GM12878 (cell line): ENCODE data around the gene LGMN. TPM values are rescaled to one million over a fixed set of nuclear protein-coding genes. Genes with fewer than 3 reads are reported as not detected.

ENCODE experiments used
- ATAC-seq: fragments of 200-7000 bp; cut with Tn5 transposase; 3 replicates; pipeline ENCODE4 v1.9.1; 2020; ENCODE audit warnings: mild to moderate bottlenecking, moderate library complexity
- BruUV-seq: library from RNA; stranded (reverse); fragments of 400-500 nt; replicated peaks from 2 replicates; lab custom pipeline; 2021; lab: Mats Ljungman, UMichigan
- CTCF ChIA-PET: fragments of 300-600 bp; sonication (Branson Sonifier 250); formaldehyde crosslinking; extraction: SDS; loops from one replicate; lab custom pipeline; 2021; ENCODE audit warnings: inconsistent platforms; lab: Yijun Ruan, JAX
- POLR2A ChIA-PET: fragments of 350-600 bp; formaldehyde crosslinking; extraction: SDS; loops from one replicate; lab custom pipeline; 2021; ENCODE audit warnings: inconsistent platforms; lab: Charles Lee
- RAD21 ChIA-PET: fragments of 300-600 bp; sonication (Branson Sonifier 250); formaldehyde crosslinking; loops from one replicate; lab custom pipeline; 2023; ENCODE audit warnings: antibody characterized with exemption; ENCODE audit not compliant: unreplicated experiment; lab: Charles Lee
- SMC1A ChIA-PET: fragments of 300-600 bp; sonication (Branson Sonifier 250); formaldehyde crosslinking; loops from one replicate; lab custom pipeline; 2023; ENCODE audit not compliant: unreplicated experiment, uncharacterized antibody; lab: Charles Lee
- DNase-seq: peaks from one replicate; pipeline ENCODE4 v3.0.0-alpha.2; 2011; ENCODE audit warnings: low read depth, low spot score
- FAIRE-seq: peaks from 3 replicates; lab custom pipeline; 2011; peaks lifted over from hg19 to GRCh38; lab: Jason Lieb, UNC
- H2AFZ ChIP-seq: 2 replicates; pipeline ENCODE4 v1.6.0; 2011; ENCODE audit warnings: low read depth, low read length, control low read depth; ENCODE audit not compliant: control insufficient read depth
- H3K27ac ChIP-seq: 2 replicates; pipeline ENCODE4 v1.5.1; 2011; ENCODE audit warnings: control low read depth; ENCODE audit not compliant: control insufficient read depth, insufficient read depth
- H3K27me3 ChIP-seq, 2 experiments: replicated peaks in 1 of 2; 2 replicates each; pipeline versions ENCODE4 v1.6.0 to v1.6.1; 2011; ENCODE audit warnings: low read length in 1 of 2; ENCODE audit not compliant: control insufficient read depth in 2 of 2, insufficient read depth in 2 of 2
- H3K36me3 ChIP-seq, 2 experiments: 2 replicates each; pipeline ENCODE4 v1.5.1; 2011; ENCODE audit warnings: low read length in 1 of 2; ENCODE audit not compliant: control insufficient read depth in 2 of 2, insufficient read depth in 2 of 2
- H3K4me1 ChIP-seq: 2 replicates; pipeline ENCODE4 v1.6.1; 2011; ENCODE audit warnings: mild to moderate bottlenecking, low read length, moderate library complexity, mixed read lengths; ENCODE audit not compliant: control insufficient read depth, insufficient read depth
- H3K4me2 ChIP-seq: 2 replicates; pipeline ENCODE4 v1.6.0; 2011; ENCODE audit warnings: control low read depth; ENCODE audit not compliant: control insufficient read depth, insufficient read depth
- H3K4me3 ChIP-seq: fragments of 200-600 bp; sonication (generic); 2 replicates; pipeline ENCODE4 v1.5.1; 2016
- H3K79me2 ChIP-seq: 2 replicates; pipeline ENCODE4 v1.6.0; 2011; ENCODE audit warnings: low read length; ENCODE audit not compliant: control insufficient read depth, insufficient read depth
- H3K9ac ChIP-seq: 2 replicates; pipeline ENCODE4 v1.8.0; 2011; ENCODE audit warnings: low read length, control low read depth, mixed read lengths; ENCODE audit not compliant: control insufficient read depth, insufficient read depth
- H3K9me3 ChIP-seq: replicated peaks from 3 replicates; pipeline ENCODE4 v1.5.1; 2011; ENCODE audit warnings: mild to moderate bottlenecking, low read length; ENCODE audit not compliant: control insufficient read depth, insufficient read depth
- H4K20me1 ChIP-seq: 2 replicates; pipeline ENCODE4 v1.6.0; 2011; ENCODE audit not compliant: control insufficient read depth, insufficient read depth
- CBX5 ChIP-seq: sonication (generic); IDR thresholded peaks from 2 replicates; pipeline ENCODE4 v1.6.1; 2016; ENCODE audit warnings: low read depth, moderate library complexity, mild to moderate bottlenecking, inconsistent platforms
- WGBS: methylation state at CpG from one replicate; pipeline ENCODE4 v1.1.6; 2016; ENCODE audit warnings: low lambda C conversion rate; ENCODE audit not compliant: insufficient replicate concordance, insufficient coverage; ENCODE audit errors: missing lambda C conversion rate; 5-methylcytosine and 5-hydroxymethylcytosine counted together
- in situ Hi-C: fragments of 300-500 bp; cut with MboI; formaldehyde crosslinking; loops from 9 replicates; pipeline ENCODE4 v1.14.3; 2018; ENCODE audit warnings: mixed read lengths
- intact Hi-C: fragments of 100-400 bp; cut with micrococcal nuclease; formaldehyde crosslinking; loops from one replicate; pipeline ENCODE4 v1.14.2; 2022; ENCODE audit not compliant: unreplicated experiment
- polyA plus RNA-seq, 11 experiments: library from polyadenylated mRNA; depleted of rRNA in 4 of 11; unstranded in 6 of 11; stranded (reverse) in 5 of 11; fragments of >200 nt; fragmentation: Nextera tagmentation in 4 of 11; fragmentation: Illumina TruSeq in 1 of 11; extraction: Ambion mirVana in 4 of 11; extraction: Trizol in 1 of 11; gene quantifications; 1 replicate in 1 of 11; 2 replicates in 10 of 11; pipeline versions ENCODE4 v1.2.1 to v1.2.3, GENCODE V29; 2011 to 2016; ENCODE audit warnings: inconsistent platforms in 2 of 11, missing spikeins in 2 of 11, low read depth in 1 of 11
- total RNA-seq, 4 experiments: library from RNA; depleted of rRNA in 3 of 4; stranded (reverse); fragments of >200 nt in 3 of 4; fragmentation: Illumina TruSeq in 1 of 4; extraction: Trizol in 1 of 4; gene quantifications; 2 replicates each; pipeline versions ENCODE4 v1.2.1 to v1.2.3, GENCODE V29; 2013 to 2021
- TF ChIP-seq, protein P1 (sequence below): fragments of 450-650 bp; IDR thresholded peaks from 2 replicates; pipeline ENCODE4 v1.6.1; 2016; ENCODE audit warnings: mild to moderate bottlenecking

The LGMN gene
- total and polyA plus RNA-seq, 10 of the 15 experiments (the other 5 are each of a cell fraction or from before 2014, with no cell fraction given) = 0.71 to 192 (median 3.9) TPM

DNA sequence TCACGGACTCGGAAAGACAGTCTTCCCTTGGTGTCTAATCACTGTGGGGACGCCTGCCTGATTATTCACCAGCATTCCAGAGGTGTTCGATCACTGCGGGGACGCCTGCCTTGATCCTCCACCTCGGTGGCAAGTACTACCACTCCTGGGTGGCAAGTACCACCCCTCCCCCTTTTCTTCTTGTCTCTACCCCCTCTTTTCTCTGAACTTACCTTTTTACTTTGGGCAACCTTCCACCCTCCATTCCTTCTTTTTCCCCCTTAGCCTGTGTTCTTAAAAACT, 12.0 kb upstream of the LGMN start:
- ChIA-PET SMC1A (interaction anchor here (0.6 to 2.0 kb wide), 2 partner anchors 10 to 13 kb away, joined by 3 to 12 read pairs; no protein-coding TSS in a partner anchor), RAD21 (interaction anchor here (1.4 kb wide), 1 partner anchor 10 kb away, joined by 8 read pairs; no protein-coding TSS in a partner anchor), CTCF (no interaction called here), POLR2A (interaction anchor here (1.6 kb wide), 1 partner anchor 8 kb away, joined by 4 read pairs; no protein-coding TSS in a partner anchor)
- no peak overlapping the region for H3K4me3 ChIP-seq
- FAIRE-seq (no peak), ATAC-seq (no peak), DNase-seq (no peak)
- H4K20me1 ChIP-seq = no peaks in the 10 kb centered on the region
- H3K4me2 ChIP-seq = peak overlapping the region; percentile 28
- H3K9ac ChIP-seq = no peak overlapping the region
- in situ Hi-C loops (loop anchor here (25.0 kb wide), 2 partner anchors 1202 to 1398 kb away; no protein-coding TSS in a partner anchor), intact Hi-C loops (no loop called here)
- no TSS peak for BruUV-seq
- no peak overlapping the region for H2AFZ ChIP-seq
- H3K27me3 ChIP-seq = no peaks in the 10 kb centered on the region
- H3K36me3 ChIP-seq = no peaks in the 10 kb centered on the region
- H3K79me2 ChIP-seq = no peaks in the 10 kb centered on the region
- TF ChIP-seq CBX5 = no peak
- TF ChIP-seq, protein P1, sequence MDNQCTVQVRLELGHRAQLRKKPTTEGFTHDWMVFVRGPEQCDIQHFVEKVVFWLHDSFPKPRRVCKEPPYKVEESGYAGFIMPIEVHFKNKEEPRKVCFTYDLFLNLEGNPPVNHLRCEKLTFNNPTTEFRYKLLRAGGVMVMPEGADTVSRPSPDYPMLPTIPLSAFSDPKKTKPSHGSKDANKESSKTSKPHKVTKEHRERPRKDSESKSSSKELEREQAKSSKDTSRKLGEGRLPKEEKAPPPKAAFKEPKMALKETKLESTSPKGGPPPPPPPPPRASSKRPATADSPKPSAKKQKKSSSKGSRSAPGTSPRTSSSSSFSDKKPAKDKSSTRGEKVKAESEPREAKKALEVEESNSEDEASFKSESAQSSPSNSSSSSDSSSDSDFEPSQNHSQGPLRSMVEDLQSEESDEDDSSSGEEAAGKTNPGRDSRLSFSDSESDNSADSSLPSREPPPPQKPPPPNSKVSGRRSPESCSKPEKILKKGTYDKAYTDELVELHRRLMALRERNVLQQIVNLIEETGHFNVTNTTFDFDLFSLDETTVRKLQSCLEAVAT = peak; percentile 67
- WGBS = 87% methylated on average over 7 of the region's 7 CpGs
- peaks cover 27% of the 10 kb centered on the region for H3K4me1 ChIP-seq
- H3K27ac ChIP-seq = no peak overlapping the region
- peaks cover 9% of the 10 kb centered on the region for H3K9me3 ChIP-seq
